ENCODE measurements around the gene DPP3.
A peak's percentile ranks its signal among the peaks of the same experiment; 100 is the strongest.

The DPP3 gene

DNA sequence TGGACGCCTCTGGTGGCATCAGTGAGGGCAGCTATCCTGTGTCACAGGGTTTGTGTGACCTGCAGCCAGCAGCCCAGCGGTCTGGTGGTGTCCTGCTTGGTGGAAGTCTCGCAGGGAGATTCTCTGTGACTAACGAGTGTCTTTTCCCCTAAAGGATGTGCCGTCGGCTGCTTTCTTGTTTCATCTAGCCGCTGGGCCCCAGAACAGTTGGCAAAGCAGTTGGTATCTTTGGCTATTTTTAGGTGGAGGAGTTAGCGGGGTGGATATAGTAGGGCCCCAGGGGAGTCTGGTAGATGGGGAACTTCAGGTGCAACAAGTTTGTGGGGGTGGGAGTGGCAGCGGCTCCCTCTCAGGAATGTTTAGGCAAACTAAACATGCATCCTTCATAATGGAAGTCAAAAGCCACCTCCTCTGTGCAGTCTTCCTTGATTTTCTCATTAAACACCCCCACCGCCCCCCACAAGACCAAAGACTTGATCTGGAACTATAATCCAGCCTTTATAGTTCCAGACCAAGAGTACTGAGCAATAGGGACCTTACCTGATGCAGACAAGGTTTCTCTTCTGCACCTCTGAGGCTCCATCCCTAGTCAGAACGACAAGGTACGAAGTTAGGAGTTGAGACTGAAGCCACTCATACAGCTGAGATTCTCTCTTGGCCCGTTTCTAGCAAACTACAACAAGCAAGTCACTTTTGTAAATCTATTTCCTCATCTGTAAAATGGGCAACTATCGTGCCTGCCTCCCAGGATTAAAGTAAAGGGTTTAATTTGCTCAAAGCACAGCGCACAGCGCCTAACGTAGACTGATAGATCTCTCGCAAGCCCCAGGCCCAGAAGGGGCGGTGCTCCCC lies 14.6 kb upstream of the DPP3 start:
- no peak for DNase-seq

DNA sequence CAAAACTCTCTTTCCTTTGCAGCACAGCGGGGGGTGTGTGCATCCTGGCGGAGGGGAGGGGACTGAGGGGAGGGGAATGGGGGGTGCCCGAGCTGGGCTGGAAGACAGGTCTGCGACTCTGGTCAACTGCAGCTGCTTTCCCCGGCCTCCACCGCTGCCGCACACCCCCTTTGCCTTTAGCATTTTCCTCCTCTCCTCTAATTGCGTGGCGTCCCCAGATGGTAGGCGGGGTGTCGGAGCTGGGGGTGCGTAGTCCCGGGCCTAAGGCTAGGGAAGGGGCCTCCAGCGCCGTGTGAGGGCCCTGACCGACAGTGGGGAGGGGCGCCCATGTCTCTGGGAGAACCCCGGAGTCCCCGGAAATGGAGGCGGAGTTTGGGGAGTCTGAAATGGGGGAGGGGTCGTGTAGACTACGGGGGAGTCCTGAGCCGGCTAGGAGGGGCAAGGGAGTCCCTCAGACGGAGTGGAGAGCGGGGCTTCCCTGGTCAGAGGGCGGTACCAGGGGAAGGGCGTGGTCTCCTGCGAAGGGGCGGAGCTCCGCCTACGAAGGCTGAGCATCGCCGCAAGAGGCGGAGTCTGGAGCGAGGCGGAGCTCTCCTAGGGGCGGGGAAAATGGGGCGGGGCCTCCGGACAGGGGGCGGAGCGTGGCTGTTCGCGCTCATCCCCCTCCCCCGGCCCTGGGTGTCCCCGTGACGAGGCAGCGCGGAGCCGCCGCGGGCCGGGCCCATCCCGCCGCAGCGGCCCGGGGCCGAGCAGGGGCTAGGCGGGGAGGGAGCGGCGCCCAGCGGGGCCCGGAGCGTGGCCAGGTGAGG lies 13.8 kb upstream of the DPP3 start, which contains the start of gene PELI3:
Gene PELI3, plus strand, starts transcription at position 681 of the 809 bp plus-strand sequence. CDS start 1,224 bp downstream, outside the sequence.
- DNase-seq = peak; percentile 44

DNA sequence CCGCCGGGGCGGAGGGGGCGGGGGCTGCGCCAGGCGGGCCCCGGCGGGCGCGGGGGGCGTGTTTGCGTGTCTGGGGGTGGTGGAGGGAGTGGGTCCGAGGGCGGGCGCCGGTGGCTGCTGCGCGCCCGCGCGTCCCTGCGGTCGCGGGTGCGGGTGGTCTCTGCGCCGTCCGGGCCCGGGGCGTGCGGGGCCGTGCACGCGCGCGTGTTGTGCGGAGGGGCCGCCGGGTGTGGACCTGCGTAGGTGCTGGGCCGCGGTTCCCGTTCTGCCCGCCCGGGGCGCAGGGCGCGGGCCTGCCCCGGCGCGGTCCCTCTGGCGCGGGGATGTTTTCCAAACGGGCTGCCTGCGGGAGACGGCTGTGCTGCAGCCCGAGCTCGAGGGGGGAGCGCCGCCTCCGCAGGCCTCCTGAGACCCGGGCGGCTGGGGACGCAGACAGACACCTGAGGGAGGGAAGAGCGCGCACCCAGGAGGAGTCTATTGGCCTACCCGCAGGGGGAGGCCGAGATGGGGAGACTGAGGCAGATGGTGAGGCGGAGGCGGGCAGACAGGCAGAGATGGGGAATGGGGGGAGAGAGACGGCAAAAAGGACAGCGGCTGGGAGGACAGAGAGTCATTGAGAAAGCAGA lies 13.1 kb upstream of the DPP3 start:
- DNase-seq = no peak

DNA sequence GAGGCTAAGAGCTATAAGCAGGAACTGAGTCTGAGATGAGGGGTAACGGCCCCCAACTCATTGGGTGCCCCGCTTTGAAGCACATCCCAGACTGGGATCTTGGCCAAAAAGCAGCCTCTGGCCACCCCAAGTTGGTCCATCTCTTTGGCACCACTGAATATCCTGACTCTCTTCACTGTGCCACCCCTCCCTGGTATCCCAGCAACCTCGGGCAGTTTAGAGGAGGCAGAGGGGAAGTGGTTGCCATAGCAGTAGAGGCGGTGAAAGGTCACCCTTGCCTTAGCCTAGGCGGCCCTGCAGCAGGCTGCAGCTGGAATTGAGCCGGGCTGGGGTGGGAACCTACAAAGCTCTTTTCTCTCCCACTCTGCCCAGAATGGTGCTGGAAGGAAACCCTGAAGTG lies 12.5 kb upstream of the DPP3 start:
- no peak for DNase-seq

DNA sequence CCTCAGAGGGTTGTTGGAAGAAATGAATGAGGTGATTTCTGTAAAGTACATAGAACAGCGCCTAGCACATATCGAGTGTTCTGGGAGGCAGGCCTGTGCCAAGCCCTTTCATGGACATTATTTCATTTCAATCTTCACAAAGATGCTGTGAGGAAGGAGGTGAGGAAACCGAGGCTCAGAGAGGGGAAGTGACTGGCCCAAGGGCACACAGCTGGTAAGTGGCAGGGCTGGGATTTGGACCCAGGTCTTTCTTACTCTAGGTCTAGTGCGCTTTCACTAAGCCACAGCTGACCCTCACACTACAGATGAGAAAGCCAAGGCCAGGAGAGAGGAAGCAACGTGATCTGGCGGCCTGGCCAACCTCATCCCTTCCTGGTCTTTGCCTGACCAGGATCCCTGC lies 11.5 kb upstream of the DPP3 start:
- no peak for DNase-seq

DNA sequence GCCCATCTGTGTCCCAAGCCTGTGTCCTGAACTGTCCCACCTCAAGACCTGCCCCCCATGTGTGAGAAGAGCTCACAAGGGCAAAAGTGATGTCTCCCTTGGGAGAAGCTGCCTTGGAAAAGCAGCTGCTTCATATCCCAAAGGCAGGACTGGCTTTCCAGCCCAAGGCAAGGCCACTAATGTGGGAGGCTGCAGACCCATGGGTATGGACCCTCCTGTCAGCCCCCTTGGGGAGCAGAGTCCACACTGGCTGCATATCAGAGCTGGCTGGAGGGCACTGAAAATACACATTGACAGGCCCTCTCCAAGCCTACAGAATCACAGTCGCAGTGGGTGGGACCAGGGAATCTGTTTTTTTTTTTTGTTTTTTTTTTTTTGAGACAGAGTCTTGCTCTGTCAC lies 10.8 kb upstream of the DPP3 start:
- DNase-seq = no peak

DNA sequence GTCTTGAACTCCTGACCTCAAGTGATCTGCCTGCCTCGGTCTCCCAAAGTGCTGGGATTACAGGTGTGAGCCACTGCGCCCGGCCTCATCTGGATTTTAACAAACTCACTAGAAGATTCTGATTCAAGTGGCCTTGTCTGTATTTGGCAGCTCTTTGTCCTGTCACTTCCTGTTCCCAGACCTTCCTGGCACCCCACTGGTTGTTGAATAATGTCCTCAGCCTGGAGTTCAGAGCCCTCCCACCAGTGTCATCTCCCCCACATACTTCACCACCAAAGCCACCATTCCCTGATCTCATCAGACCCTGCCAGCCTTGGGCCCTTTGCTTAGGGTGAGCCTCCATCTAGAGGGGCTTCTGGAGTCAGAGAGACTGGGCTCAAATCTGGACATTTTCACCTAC lies 10.2 kb upstream of the DPP3 start:
- DNase-seq = no peak

DNA sequence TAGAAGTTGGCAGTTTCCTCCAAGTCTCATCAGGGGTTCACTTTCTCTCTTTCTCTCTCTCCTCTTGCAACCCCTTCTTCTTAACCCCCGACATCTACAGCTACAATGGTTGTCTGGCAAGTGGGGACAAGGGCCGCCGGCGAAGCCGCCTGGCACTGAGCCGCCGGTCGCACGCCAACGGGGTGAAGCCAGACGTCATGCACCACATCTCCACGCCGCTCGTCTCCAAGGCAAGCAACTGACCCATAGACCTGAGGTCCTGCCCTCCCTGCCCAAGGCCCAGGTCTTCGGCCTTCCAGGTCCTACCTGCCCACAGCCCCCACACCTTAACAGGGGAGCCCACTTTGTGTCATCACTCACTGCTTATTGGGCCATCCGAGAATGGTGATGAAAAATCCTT lies 9.1 kb upstream of the DPP3 start:
- DNase-seq = no peak

DNA sequence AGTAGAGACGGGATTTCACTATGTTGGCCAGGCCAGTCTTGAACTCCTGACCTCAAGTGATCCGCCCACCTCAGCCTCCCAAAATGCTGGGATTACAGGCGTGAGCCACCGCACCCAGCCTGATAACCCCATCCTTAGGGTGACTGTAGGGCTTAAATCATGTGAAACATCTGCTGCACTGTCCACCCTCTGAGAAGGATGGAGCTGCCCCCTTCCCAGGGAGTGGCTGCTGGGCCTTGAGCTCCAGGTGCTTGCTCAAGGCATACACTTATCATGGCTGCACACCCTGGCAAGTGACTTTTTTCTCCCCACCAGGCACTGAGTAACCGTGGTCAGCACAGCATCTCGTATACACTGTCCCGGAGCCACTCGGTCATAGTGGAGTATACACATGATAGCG lies 8.2 kb upstream of the DPP3 start:
- DNase-seq = no peak

DNA sequence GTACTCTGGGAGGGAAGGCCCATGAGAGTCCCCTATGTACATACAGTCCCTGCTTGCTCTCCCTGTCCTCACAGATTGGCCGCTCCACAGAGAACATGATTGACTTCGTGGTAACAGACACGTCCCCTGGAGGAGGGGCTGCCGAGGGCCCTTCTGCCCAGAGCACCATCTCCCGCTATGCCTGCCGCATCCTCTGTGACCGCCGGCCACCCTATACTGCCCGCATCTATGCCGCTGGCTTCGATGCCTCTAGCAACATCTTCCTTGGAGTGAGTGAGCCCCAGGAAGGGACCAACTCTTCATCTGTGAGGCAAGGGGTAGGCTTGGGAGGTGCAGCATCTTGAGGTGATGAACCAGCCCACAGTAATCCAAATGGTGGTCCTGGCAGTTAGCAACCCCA lies 7.1 kb upstream of the DPP3 start:
- no peak for DNase-seq

DNA sequence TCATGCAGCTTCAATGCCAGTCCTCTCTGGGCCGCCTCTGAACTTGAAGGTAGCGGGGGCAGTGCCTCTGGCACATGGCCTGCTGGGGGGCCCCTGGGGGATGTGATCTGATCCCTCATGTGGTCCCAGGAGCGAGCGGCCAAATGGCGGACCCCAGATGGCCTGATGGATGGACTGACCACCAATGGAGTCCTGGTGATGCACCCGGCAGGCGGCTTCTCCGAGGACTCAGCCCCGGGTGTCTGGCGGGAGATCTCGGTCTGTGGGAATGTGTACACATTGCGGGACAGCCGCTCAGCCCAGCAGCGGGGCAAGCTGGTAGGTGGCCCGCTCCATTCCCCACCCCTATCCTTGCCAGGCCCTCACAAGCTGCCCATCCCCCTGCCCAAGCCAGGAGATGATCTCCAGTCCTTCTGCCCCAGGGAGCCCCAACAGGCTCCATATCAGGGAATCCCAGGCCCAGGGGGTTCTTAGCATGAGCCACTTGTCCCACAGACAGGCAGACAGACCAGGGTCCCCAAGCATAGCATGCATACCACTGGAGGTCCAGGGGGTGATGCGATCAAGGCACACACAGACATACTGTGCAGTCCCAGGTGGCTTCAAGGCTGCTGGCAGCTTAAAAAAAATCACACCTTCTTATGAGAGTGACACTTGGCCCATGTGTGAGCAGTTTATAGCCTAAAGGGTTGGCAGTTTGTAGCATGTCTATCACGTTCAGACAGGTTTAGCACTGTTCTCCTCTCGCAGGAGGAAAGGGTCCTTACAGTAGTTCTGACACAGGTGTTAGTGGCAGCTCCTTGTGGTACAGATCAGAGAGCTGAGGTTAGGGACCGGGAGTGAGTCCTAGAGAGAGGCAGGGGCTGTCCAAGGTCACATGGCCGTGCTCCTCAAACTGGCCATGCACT lies 6.4 kb upstream of the DPP3 start:
- no peak for DNase-seq

DNA sequence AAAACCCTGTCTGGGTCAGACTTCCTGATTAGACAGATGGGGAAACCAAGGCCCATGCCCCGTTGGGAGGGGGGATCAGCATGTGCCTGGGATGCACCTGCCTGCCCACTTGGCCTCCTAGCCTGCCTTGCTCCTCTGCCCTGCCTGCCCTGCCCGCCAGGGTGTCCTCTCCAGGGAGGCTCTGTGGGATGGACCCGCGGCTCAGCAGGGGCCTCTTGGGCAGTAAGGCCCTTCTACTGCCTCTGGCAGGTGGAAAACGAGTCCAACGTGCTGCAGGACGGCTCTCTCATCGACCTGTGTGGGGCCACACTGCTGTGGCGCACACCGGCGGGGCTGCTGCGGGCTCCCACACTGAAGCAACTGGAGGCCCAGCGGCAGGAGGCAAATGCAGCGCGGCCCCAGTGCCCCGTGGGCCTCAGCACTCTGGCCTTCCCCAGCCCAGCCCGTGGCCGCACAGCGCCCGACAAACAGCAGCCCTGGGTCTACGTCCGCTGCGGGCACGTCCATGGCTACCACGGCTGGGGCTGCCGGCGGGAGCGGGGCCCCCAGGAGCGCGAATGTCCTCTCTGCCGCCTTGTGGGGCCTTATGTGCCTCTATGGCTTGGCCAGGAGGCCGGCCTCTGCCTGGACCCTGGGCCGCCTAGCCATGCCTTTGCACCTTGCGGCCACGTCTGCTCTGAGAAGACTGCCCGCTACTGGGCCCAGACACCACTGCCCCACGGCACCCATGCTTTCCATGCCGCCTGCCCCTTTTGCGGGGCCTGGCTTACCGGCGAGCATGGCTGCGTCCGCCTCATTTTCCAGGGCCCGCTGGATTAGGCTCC lies 4.7 kb upstream of the DPP3 start:
- DNase-seq = no peak

DNA sequence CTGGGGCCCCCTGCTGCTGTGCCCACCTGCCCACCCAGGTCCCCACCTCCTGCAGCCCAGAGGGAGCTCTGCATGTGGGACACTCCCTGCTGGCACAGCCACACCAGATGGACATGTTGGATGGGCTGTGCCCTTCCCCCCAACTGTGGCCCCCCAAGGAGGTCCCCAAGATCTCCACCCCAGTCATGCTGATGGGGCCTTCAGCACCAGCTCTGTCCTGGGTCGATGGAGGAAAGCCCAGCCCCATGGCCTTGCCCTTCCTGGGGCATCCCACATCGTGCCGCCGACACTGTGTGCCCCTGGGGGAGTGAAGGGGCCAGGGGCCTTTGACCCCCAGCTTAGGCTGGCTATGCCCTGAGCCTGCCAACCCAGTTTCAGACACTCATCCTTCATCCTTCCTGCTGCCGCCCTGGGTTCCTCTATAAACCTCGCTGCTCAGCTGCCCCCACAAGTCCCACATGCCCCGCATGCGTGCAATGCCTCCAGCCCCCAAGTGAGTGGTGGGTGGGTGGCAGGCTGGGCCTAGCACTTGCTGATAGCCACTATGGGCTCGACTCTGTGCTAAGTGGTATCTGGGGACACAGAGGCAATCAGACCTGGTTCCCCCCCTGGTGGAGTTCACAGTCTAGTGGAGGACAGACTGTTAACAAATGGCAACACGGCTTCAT lies 3.9 kb upstream of the DPP3 start:
- DNase-seq = no peak

DNA sequence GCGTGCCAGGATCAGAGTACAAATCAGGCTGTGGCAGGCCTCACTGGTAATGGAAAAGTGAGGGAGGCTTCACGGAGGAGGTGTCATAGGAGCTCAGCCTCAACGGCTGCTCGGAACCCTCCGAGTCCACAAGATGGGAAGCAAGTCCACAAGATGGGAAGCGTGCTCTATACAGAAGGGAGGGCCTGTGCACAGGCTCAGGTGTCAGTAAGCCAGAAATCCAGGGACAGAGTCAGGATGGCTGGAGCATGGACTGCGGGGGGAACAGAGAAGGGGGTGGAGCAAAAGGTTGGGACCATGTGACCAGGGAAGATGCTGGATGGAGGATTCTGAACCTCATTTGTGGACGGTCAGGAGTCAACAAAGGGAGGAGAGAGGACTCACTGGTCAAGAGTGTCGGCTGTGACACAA lies 3.4 kb upstream of the DPP3 start:
- DNase-seq = no peak

DNA sequence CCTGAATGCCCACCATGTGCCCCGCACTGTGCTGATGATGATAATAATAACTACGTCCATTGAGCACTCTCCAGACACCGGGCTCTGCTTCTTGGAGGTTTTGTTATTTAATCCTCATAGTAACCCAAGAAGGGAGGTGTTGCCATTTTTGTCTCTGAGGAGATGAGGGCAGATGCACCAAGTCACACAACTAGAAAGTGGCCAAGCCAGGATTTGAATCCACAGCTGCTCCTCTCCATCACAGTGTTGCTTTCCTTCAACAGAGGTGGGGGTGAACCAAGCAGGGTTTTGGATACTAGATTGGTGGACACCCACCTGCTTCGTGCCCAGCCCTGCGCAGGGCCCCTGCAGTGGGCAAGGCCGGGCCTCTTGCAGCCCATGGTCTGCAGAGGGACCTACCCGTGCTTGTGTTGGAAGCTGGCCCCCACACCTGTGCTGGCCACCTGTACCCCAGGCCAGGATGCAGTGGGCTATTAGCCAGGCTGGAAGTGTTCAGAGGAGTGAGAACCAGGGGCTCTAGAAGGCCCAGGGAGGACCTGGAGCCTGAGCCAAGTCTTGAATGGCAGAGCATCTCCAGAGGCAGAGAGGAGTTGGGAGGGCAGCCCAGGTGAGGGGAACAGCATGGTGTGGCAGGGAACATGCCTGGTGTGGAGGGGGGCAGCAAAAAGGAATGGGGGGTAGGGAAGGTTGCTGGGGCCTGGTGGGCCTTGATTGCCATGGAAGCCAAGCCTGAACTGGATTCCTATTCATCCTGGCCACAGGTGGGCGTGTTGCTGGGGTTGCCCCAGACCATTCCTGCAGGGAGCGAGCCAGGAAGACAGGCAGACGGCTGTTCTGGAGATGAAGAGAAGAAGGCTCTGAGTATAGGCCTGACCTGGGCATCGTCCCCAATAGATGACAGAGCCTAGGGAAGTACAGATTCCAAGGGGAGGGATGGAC lies 2.7 kb upstream of the DPP3 start:
- no peak for DNase-seq

DNA sequence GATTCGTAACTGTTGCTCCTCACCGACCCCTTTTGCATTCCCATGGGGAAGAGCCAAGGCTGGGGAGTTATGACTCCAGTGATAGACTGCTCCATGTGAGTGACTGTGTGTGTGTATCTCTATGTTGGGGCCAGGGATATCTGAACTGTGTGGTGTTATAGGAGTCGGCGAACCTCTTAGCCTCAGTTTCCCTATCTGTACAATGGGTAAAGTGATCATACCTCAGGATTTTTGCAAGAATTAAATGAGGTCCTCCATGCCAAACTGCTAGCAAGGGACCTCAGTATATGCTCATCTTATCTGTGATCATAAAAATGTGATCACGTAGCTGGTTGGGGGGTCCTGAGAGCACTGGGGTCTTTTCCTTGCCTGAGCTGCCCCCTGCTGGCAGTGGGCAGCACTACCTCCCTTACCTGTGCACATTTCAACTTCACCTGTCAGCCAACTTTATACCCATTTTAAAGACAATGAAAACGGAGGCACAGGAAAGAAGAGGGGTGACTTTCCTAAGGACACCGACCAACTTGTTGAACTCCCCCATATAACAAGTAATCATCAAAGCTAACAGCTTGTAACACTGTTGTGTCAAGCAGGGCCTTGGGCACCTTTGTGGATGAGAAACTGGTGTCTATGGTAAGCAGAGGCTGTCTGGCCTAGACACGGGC lies 1.4 kb upstream of the DPP3 start:
- no peak for DNase-seq

DNA sequence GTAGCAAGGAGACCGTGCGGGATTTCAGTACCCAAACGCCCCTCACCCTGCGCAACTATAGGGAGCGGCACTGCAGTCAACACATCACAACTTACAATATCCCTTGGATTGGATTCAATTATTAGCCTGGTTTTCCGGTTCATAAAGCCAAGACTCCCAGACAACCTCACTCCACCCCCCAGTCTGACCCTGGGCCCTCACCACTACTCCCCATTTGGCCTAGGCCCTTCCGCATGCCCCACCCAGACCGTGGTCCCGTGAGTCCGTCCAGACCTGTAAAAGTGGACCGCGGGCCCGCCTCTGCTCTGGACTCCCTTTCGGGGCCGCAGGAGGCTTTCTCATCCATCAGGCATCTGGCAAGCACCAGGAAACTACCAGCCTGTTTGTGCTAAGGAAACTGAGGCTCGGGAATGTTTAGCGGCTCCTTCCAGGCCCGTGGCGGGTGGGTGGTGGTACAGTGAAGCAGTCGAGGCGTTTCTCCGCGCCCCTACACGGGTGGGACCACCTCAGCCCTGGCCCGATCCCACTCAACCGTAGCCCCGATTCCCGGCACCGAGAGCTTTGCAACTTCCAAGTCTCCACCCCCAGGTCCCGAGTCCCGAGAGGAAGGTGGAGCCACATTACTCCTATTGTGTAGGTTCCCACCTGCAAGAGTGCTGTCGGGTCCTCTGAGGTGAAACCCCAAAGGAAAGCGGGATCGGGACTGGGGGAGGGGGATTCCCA lies 679 bp upstream of the DPP3 start:
- no peak for DNase-seq

DNA sequence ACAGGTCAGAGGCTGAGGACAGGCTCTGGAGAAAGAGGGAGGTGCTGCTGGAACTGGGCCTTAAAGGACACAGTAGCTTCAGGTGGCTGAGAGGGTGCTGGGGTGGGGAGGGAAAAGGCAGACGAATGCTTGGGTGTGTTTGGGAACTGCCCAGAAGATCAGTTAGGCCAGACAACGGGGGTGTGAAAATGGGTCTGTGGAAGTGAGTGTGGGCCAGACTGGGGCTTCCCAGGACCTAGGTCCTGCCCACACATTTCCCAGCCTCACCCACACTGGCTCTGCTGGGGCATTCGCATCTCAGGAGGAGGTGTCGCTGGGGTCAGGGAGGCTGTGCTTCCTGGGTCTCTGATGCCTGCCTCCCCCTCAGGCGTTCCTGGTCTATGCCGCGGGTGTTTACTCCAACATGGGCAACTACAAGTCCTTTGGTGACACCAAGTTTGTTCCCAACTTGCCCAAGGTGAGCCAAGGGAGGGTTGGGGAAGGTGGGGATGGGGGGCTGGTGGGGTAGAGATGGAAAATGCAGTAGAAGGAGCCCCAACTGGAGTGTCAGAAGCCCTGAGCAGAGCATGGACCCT lies 4.7 kb downstream of the DPP3 start:
- no peak for DNase-seq
